Adrenal gland (tissue), 5 donors: ENCODE data around the gene CYSLTR1.

Experiments used
- POLR2A ChIP-seq, 2 donors: fragments of 450-650 bp; IDR thresholded peaks; one replicate each; pipeline ENCODE4 v1.6.1; 2017; ENCODE audit warnings: antibody characterized with exemption in 2 of 2, mild to moderate bottlenecking in 2 of 2, moderate library complexity in 1 of 2
- TF ChIP-seq, protein P1 (sequence below), 6 experiments: fragments of 450-650 bp in 4 of 6; fragments of 200-600 bp in 2 of 6; sonication (generic) in 1 of 6; IDR thresholded peaks; 1 replicate in 5 of 6; 2 replicates in 1 of 6; pipeline versions ENCODE4 v1.5.1 to v1.8.0; 2016 to 2021; ENCODE audit warnings: antibody characterized with exemption in 6 of 6, mild to moderate bottlenecking in 2 of 6, moderate library complexity in 1 of 6
- donor health status: DM: no; HTN: no; CAD: no.

- TF ChIP-seq, protein P1, sequence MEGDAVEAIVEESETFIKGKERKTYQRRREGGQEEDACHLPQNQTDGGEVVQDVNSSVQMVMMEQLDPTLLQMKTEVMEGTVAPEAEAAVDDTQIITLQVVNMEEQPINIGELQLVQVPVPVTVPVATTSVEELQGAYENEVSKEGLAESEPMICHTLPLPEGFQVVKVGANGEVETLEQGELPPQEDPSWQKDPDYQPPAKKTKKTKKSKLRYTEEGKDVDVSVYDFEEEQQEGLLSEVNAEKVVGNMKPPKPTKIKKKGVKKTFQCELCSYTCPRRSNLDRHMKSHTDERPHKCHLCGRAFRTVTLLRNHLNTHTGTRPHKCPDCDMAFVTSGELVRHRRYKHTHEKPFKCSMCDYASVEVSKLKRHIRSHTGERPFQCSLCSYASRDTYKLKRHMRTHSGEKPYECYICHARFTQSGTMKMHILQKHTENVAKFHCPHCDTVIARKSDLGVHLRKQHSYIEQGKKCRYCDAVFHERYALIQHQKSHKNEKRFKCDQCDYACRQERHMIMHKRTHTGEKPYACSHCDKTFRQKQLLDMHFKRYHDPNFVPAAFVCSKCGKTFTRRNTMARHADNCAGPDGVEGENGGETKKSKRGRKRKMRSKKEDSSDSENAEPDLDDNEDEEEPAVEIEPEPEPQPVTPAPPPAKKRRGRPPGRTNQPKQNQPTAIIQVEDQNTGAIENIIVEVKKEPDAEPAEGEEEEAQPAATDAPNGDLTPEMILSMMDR (IDR thresholded peaks at IDR 0.05) = no peak
- no peak for TF ChIP-seq POLR2A (IDR thresholded peaks at IDR 0.05)
These were observed 11.1 kb downstream of the CYSLTR1 start for GRCh38 chrX:78316265-78316664.
